Mammary epithelial cell (primary cell): ENCODE measurements around the gene GJA3.

Source experiments
- CTCF ChIP-seq, 2 donors: IDR thresholded peaks in 1 of 2; conservative IDR thresholded peaks in 1 of 2; 2 replicates each; pipeline ENCODE4 v1.5.1; 2011 to 2012; ENCODE audit warnings: inconsistent platforms in 2 of 2, low read length in 2 of 2, mild to moderate bottlenecking in 2 of 2, control low read depth in 1 of 2, low read depth in 1 of 2; ENCODE audit not compliant: insufficient read depth in 1 of 2; ENCODE audit errors: extremely low read depth in 1 of 2
- EZH2 ChIP-seq: IDR thresholded peaks from 2 replicates; pipeline ENCODE4 v1.6.1; 2012; ENCODE audit warnings: low read length, inconsistent platforms, borderline replicate concordance

GRCh38 chr13:20130652-20131051, 30.2 kb downstream of the GJA3 start:
- TF ChIP-seq CTCF (conservative IDR thresholded peaks at IDR 0.05 in 1 of 2, IDR thresholded peaks at IDR 0.05 in 1 of 2; ENCODE audit: extremely low read depth in 1 of 2, insufficient read depth in 1 of 2, low read depth in 1 of 2, low read length in 2 of 2): no peak
- TF ChIP-seq EZH2: no peak
